Breast epithelium (tissue), 3 donors: ENCODE data around the gene ARPC4.

Experiments used
- POLR2A ChIP-seq: fragments of 450-650 bp; IDR thresholded peaks from one replicate; pipeline ENCODE4 v1.6.1; 2016; ENCODE audit warnings: antibody characterized with exemption, mild to moderate bottlenecking, moderate library complexity
- POLR2AphosphoS5 ChIP-seq, 3 donors: sonication (generic); formaldehyde crosslinking; IDR thresholded peaks; one replicate each; pipeline ENCODE4 v1.6.1; 2017; ENCODE audit warnings: antibody characterized with exemption in 3 of 3
- TF ChIP-seq, protein P1 (sequence below), 3 donors: fragments of 450-650 bp; IDR thresholded peaks; one replicate each; pipeline ENCODE4 v1.5.1; 2016 to 2017; ENCODE audit warnings: antibody characterized with exemption in 3 of 3, mild to moderate bottlenecking in 3 of 3, moderate library complexity in 3 of 3

DNA sequence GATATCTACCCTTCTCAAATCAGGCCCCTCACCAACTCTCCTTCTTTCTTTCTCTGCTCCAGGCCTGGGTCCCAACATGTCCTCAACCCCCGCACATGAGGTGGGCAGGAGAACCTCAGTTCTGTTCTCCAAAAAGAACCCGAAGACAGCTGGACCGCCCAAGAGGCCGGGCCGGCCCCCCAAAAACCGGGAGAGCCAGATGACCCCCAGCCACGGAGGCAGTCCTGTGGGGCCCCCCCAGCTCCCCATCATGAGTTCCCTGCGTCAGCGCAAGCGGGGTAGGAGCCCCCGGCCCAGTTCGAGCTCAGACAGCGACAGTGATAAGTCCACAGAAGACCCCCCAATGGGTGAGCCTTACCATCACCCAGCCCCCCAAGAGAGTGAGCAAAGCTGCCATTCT, 48.7 kb upstream of the ARPC4 start:
- TF ChIP-seq POLR2A (no peak), POLR2AphosphoS5 (IDR thresholded peaks at IDR 0.05) (no peak)
- TF ChIP-seq, protein P1, sequence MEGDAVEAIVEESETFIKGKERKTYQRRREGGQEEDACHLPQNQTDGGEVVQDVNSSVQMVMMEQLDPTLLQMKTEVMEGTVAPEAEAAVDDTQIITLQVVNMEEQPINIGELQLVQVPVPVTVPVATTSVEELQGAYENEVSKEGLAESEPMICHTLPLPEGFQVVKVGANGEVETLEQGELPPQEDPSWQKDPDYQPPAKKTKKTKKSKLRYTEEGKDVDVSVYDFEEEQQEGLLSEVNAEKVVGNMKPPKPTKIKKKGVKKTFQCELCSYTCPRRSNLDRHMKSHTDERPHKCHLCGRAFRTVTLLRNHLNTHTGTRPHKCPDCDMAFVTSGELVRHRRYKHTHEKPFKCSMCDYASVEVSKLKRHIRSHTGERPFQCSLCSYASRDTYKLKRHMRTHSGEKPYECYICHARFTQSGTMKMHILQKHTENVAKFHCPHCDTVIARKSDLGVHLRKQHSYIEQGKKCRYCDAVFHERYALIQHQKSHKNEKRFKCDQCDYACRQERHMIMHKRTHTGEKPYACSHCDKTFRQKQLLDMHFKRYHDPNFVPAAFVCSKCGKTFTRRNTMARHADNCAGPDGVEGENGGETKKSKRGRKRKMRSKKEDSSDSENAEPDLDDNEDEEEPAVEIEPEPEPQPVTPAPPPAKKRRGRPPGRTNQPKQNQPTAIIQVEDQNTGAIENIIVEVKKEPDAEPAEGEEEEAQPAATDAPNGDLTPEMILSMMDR (IDR thresholded peaks at IDR 0.05): no peak
